Transverse colon (tissue), 4 donors: Measurements from ENCODE around the gene DPEP2. TPM values are rescaled to one million over a fixed set of nuclear protein-coding genes. Genes with fewer than 3 reads are reported as not detected.
"Not testable (repeated sequence)": the region's sequence is repeated elsewhere in the genome, so short reads cannot be mapped to it uniquely, and the experiment has no call there.

Experiments
- DNase-seq: peaks from one replicate; pipeline ENCODE4 v3.0.0-alpha.2; 2019
- H3K27ac ChIP-seq, 4 donors: fragments of 200-600 bp; sonication (generic); 2 replicates each; pipeline ENCODE4 v1.5.1; 2016 to 2018; ENCODE audit warnings: inconsistent platforms in 4 of 4
- H3K27me3 ChIP-seq: fragments of 200-600 bp; sonication (generic); 2 replicates; pipeline ENCODE4 v1.5.1; 2017; ENCODE audit warnings: inconsistent platforms
- H3K36me3 ChIP-seq, 4 donors: fragments of 200-600 bp; sonication (generic); 2 replicates each; pipeline ENCODE4 v1.5.1; 2017 to 2019; ENCODE audit warnings: inconsistent platforms in 4 of 4
- H3K4me1 ChIP-seq, 4 donors: fragments of 200-600 bp; sonication (generic); 2 replicates each; pipeline ENCODE4 v1.5.1; 2017 to 2020; ENCODE audit warnings: inconsistent platforms in 4 of 4
- H3K4me3 ChIP-seq, 4 donors: fragments of 200-600 bp; sonication (generic); 1 replicate in 1 of 4; 2 replicates in 3 of 4; pipeline versions ENCODE4 v1.5.1 to v1.6.1; 2017 to 2019; ENCODE audit warnings: inconsistent platforms in 4 of 4
- H3K9me3 ChIP-seq, 2 donors: fragments of 200-600 bp; sonication (generic); 2 replicates each; pipeline ENCODE4 v1.5.1; 2017 to 2019; ENCODE audit warnings: inconsistent platforms in 2 of 2
- CTCF ChIP-seq, 5 experiments: fragments of 200-600 bp in 3 of 5; fragments of 450-650 bp in 2 of 5; sonication (generic) in 3 of 5; IDR thresholded peaks; 1 replicate in 2 of 5; 2 replicates in 3 of 5; pipeline ENCODE4 v1.5.1; 2016 to 2017; ENCODE audit warnings: antibody characterized with exemption in 5 of 5, inconsistent platforms in 3 of 5, mild to moderate bottlenecking in 2 of 5, moderate library complexity in 1 of 5
- EP300 ChIP-seq: sonication (generic); formaldehyde crosslinking; IDR thresholded peaks from one replicate; pipeline ENCODE4 v1.6.1; 2017; ENCODE audit warnings: antibody characterized with exemption, low read depth
- POLR2A ChIP-seq: fragments of 450-650 bp; IDR thresholded peaks from one replicate; pipeline ENCODE4 v1.6.1; 2016; ENCODE audit warnings: antibody characterized with exemption, mild to moderate bottlenecking, moderate library complexity
- POLR2AphosphoS5 ChIP-seq, 3 donors: sonication (generic); formaldehyde crosslinking; IDR thresholded peaks; one replicate each; pipeline ENCODE4 v1.6.1; 2016; ENCODE audit warnings: antibody characterized with exemption in 3 of 3
- WGBS, 2 donors: methylation state at CpG; one replicate each; pipeline ENCODE4 v1.1.5; 2018; ENCODE audit warnings: low coverage in 1 of 2; 5-methylcytosine and 5-hydroxymethylcytosine counted together
- in situ Hi-C, 4 donors: fragments of 200-750 bp; cut with MboI; loops; one replicate each; pipeline versions ENCODE4 v1.15.0 to v1.15.1; 2017; ENCODE audit warnings: low sequenced_read_pairs in 3 of 4, low pct_ligation_motif_present in 1 of 4, low pct_unique_long_range_greater_than_20kb in 1 of 4
- intact Hi-C: fragments of 100-400 bp; cut with DNase I; formaldehyde crosslinking; loops from one replicate; pipeline ENCODE4 v1.15.1; 2023; ENCODE audit warnings: low total_unique reads
- total RNA-seq, 4 donors: library from RNA; depleted of rRNA; stranded (reverse); fragments of >200 nt; gene quantifications; one replicate each; pipeline ENCODE4 v1.1.0, GENCODE V29; 2016

The DPEP2 gene
- total RNA-seq, 4 donors from 2014 or later: 1.5 to 4.4 (median 1.5) TPM

- H3K27ac ChIP-seq: no peak overlapping the region
- no peaks in the 10 kb centered on the region for H3K36me3 ChIP-seq
- DNase-seq: no peak
- H3K4me3 ChIP-seq: no peak overlapping the region
- 67 to 92% methylated on average over 1 to 5 of the region's 5 CpGs for WGBS, 2 donors
- in situ Hi-C loops: loop anchor here in 1 of 4 donors (10.0 kb wide), 1 partner anchor 48 kb away; no protein-coding TSS in a partner anchor
- no peak for TF ChIP-seq CTCF (IDR thresholded peaks at IDR 0.05)
- no peak for TF ChIP-seq EP300
- no peak for TF ChIP-seq POLR2AphosphoS5 (IDR thresholded peaks at IDR 0.05)
- no peak for TF ChIP-seq POLR2A
- intact Hi-C loops: no loop called here
- H3K4me1 ChIP-seq: peaks cover 5 to 21% (median 8%) of the 10 kb centered on the region in 4 donors
- no peaks in the 10 kb centered on the region for H3K9me3 ChIP-seq
- H3K27me3 ChIP-seq: no peaks in the 10 kb centered on the region
These were observed 2.6 kb downstream of the DPEP2 start for GRCh38 chr16:67996666-67997065.

- Histone ChIP-seq H3K9me3 (no peaks in the 10 kb centered on the region), H3K4me1 (peaks cover 5 to 17% (median 8%) of the 10 kb centered on the region in 4 donors), H3K36me3 (no peaks in the 10 kb centered on the region), H3K27ac (no peak overlapping the region), H3K27me3 (no peaks in the 10 kb centered on the region), H3K4me3 (no peak overlapping the region)
- in situ Hi-C loops: loop anchor here in 1 of 4 donors (10.0 kb wide), 1 partner anchor 49 kb away; no protein-coding TSS in a partner anchor
- TF ChIP-seq POLR2A (no peak), POLR2AphosphoS5 (IDR thresholded peaks at IDR 0.05) (no peak), CTCF (IDR thresholded peaks at IDR 0.05) (no peak)
- intact Hi-C loops: no loop called here
- 52% methylated on average over 5 of the region's 5 CpGs; no CpG with 5 or more reads in 1 of the 2 donors for WGBS, 2 donors
- no peak for DNase-seq
These were observed 3.9 kb downstream of the DPEP2 start for GRCh38 chr16:67995423-67995822.

- 73% methylated on average over 5 of the region's 6 CpGs; no CpG with 5 or more reads in 1 of the 2 donors for WGBS, 2 donors
- intact Hi-C loops, H3K27me3 ChIP-seq, H3K9me3 ChIP-seq, DNase-seq, H3K36me3 ChIP-seq: not testable (repeated sequence)
- peak overlapping the region in 1 of 4 donors; percentile 43 for H3K4me3 ChIP-seq
- H3K4me1 ChIP-seq: peaks cover 5 to 12% (median 8%) of the 10 kb centered on the region in 4 donors
- in situ Hi-C loops: loop anchor here in 1 of 4 donors (10.0 kb wide), 1 partner anchor 51 kb away; no protein-coding TSS in a partner anchor
- H3K27ac ChIP-seq: peak overlapping the region; percentile 55 to 71 (median 62)
These were observed 5.3 kb downstream of the DPEP2 start for GRCh38 chr16:67994040-67994408.

GRCh38 chr16:67993207-67994039 is 5.9 kb downstream of the DPEP2 start:
- in situ Hi-C loops (loop anchor here in 1 of 4 donors (10.0 kb wide), 1 partner anchor 51 kb away; no protein-coding TSS in a partner anchor), intact Hi-C loops (loop anchor here (1.0 kb wide), 1 partner anchor 47 kb away; no protein-coding TSS in a partner anchor)
- DNase-seq: peak; percentile 86
- Histone ChIP-seq H3K4me3 (peak overlapping the region in 3 of 4 donors; percentile 17 to 43 (median 21)), H3K9me3 (no peaks in the 10 kb centered on the region), H3K27me3 (no peaks in the 10 kb centered on the region), H3K4me1 (peaks cover 5 to 12% (median 8%) of the 10 kb centered on the region in 4 donors), H3K36me3 (no peaks in the 10 kb centered on the region), H3K27ac (peak overlapping the region; percentile 55 to 71 (median 62))
- 24% methylated on average over 22 of the region's 39 CpGs; no CpG with 5 or more reads in 1 of the 2 donors for WGBS, 2 donors
- TF ChIP-seq POLR2AphosphoS5 (IDR thresholded peaks at IDR 0.05) (no peak), POLR2A (peak; percentile 16), EP300 (no peak), CTCF (IDR thresholded peaks at IDR 0.05) (peak; percentile 94 to 100 (median 99))
